ENCODE data around the gene PLA2G2A. TPM values are rescaled to one million over a fixed set of nuclear protein-coding genes. Genes with fewer than 3 reads are reported as not detected.

Gene PLA2G2A
- total and polyA plus RNA-seq, 2 of the 8 experiments (the other 6 are each of a cell fraction or from before 2014, with no cell fraction given) = 0.69 to 3.7 TPM

DNA sequence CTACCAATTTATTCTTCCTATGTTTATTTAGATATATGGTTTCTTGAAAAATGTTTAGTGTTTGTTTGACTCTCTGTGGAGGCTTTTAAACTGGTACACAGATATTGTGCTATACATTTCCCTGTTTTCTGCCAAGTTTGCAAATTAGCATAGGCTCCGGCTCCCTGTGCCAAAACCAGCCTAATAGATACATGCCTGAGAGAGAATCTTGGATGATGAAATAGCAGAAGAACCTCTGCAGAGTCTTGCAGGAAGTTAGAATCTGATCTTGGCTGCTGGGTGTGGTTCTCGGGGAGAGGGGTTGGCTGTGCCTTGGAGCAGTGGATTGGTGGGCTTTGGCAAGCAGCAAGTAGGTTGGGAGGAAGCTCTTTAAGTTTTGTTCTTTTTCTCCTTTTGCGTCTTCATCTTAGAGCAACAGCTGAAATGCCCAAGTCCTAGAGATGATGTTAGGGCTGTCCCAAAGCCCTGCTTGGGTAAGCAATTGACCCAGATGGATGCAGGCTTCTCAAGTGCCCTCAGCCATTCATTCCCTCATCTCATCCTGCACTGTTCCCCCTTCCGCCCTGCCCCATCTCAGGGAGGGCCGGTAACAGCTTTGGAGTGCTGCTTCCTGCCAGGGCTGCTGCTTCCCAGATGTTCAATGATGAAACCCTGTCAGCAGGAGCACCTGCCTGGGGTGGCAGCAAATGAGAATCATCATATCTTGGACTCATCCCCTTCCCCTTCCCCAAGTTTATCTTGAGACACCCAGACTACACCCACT lies 9.3 kb downstream of the PLA2G2A start:
- H3K27me3 ChIP-seq (replicated peaks in 1 of 4; ENCODE audit: control insufficient read depth in 3 of 4, extremely low read depth in 1 of 4, insufficient read depth in 3 of 4, low read length in 3 of 4) = no peaks in the 10 kb centered on the region
- no peak overlapping the region for H3K18ac ChIP-seq (ENCODE audit: extremely low read depth, low read length)
- no peak overlapping the region for H2BK120ac ChIP-seq (replicated peaks; ENCODE audit: low read depth, low read length)
- ChIA-PET CTCF (ENCODE audit: partially characterized antibody) (interaction anchor here (1.3 to 2.1 kb wide), 4 partner anchors 51 to 183 kb away, joined by 4 to 5 read pairs (median 4); partner anchors contain the start of gene OTUD3), POLR2A (ENCODE audit: partially characterized antibody) (no interaction called here)
- no peak overlapping the region for H2BK12ac ChIP-seq (ENCODE audit: low read depth, low read length)
- DNase-seq (ENCODE audit: low read depth in 1 of 2, low spot score in 2 of 2) = no peak
- H3K4me1 ChIP-seq (replicated peaks in 1 of 4; ENCODE audit: control insufficient read depth in 3 of 4, insufficient read depth in 4 of 4, low read length in 3 of 4) = 0 out of 7 replicates have a peak, but pooled peaks cover 0 to 2% (median 0%) of the 10 kb centered on the region in 4 experiments
- H3K9ac ChIP-seq (replicated peaks in 1 of 4; ENCODE audit: extremely low read depth in 1 of 4, low read depth in 3 of 4, low read length in 3 of 4) = no peak overlapping the region
- no peak for FAIRE-seq
- H2BK15ac ChIP-seq (ENCODE audit: low read length) = no peak overlapping the region
- no peak overlapping the region for H3K27ac ChIP-seq (ENCODE audit: low read depth, low read length)
- no peak overlapping the region for H2BK20ac ChIP-seq (ENCODE audit: low read length)
- no peaks in the 10 kb centered on the region for H3K23me2 ChIP-seq (ENCODE audit: low read depth, low read length)
- H4K91ac ChIP-seq (replicated peaks; ENCODE audit: insufficient read length, low read length) = no peak overlapping the region
- H4K20me1 ChIP-seq (replicated peaks in 1 of 2; ENCODE audit: control insufficient read depth in 1 of 2, insufficient read depth in 2 of 2, low read length in 2 of 2) = no peaks in the 10 kb centered on the region
- H3K14ac ChIP-seq (ENCODE audit: insufficient read length) = no peak overlapping the region
- no peaks in the 10 kb centered on the region for H3K79me1 ChIP-seq (ENCODE audit: low read depth, low read length)
- H4K5ac ChIP-seq (ENCODE audit: insufficient read length, low read depth, low read length) = no peak overlapping the region
- H2BK5ac ChIP-seq (ENCODE audit: low read depth, low read length) = no peak overlapping the region
- 80% methylated on average over 5 of the region's 5 CpGs; no CpG with 5 or more reads in 1 of the 2 experiments for WGBS, 2 experiments (ENCODE audit: extremely low coverage in 1 of 2, insufficient coverage in 1 of 2, insufficient read length in 1 of 2, insufficient replicate concordance in 2 of 2, low coverage in 1 of 2, low lambda C conversion rate in 2 of 2, missing lambda C conversion rate in 1 of 2)
- H4K8ac ChIP-seq (ENCODE audit: extremely low read depth, insufficient read depth, low read length) = no peak overlapping the region
- no peaks in the 10 kb centered on the region for H3K79me2 ChIP-seq (ENCODE audit: control insufficient read depth in 1 of 2, insufficient read depth in 2 of 2, low read length in 2 of 2)
- H3K23ac ChIP-seq (ENCODE audit: insufficient read length) = no peak overlapping the region
- no peak overlapping the region for H2AK5ac ChIP-seq (ENCODE audit: low read depth, low read length)
- no peak overlapping the region for H3K56ac ChIP-seq (replicated peaks; ENCODE audit: insufficient read length, low read depth, low read length)
- no peaks in the 10 kb centered on the region for H3K9me3 ChIP-seq (ENCODE audit: insufficient read depth in 2 of 2, low read depth in 1 of 2, low read length in 1 of 2)
- no peak overlapping the region for H3K4me3 ChIP-seq (ENCODE audit: extremely low read depth in 1 of 4, insufficient read depth in 2 of 4, low read depth in 3 of 4, low read length in 4 of 4)
- no peaks in the 10 kb centered on the region for H3K36me3 ChIP-seq (ENCODE audit: control insufficient read depth in 2 of 4, insufficient read depth in 4 of 4, low read length in 3 of 4)
- peak overlapping the region; percentile 65; the same call in 1 of the 2 replicates for H2AFZ ChIP-seq (ENCODE audit: low read length)
- no peak overlapping the region for H3K4ac ChIP-seq (replicated peaks; ENCODE audit: insufficient read length, low read depth, low read length)
- H3K4me2 ChIP-seq (ENCODE audit: insufficient read depth in 1 of 2, low read depth in 2 of 2, low read length in 2 of 2) = no peak overlapping the region
- no peak for TF ChIP-seq TEAD4 (IDR thresholded peaks at IDR 0.05; ENCODE audit: low read depth, low read length)
- no peak for TF ChIP-seq EZH2 (IDR thresholded peaks at IDR 0.05; ENCODE audit: low read depth, low read length, severe bottlenecking)
- TF ChIP-seq CREB1 (IDR thresholded peaks at IDR 0.05) = no peak
- TF ChIP-seq KDM4A (IDR thresholded peaks at IDR 0.05; ENCODE audit: low read depth, low read length, severe bottlenecking) = no peak
- TF ChIP-seq, protein P1, sequence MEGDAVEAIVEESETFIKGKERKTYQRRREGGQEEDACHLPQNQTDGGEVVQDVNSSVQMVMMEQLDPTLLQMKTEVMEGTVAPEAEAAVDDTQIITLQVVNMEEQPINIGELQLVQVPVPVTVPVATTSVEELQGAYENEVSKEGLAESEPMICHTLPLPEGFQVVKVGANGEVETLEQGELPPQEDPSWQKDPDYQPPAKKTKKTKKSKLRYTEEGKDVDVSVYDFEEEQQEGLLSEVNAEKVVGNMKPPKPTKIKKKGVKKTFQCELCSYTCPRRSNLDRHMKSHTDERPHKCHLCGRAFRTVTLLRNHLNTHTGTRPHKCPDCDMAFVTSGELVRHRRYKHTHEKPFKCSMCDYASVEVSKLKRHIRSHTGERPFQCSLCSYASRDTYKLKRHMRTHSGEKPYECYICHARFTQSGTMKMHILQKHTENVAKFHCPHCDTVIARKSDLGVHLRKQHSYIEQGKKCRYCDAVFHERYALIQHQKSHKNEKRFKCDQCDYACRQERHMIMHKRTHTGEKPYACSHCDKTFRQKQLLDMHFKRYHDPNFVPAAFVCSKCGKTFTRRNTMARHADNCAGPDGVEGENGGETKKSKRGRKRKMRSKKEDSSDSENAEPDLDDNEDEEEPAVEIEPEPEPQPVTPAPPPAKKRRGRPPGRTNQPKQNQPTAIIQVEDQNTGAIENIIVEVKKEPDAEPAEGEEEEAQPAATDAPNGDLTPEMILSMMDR (IDR thresholded peaks at IDR 0.05; ENCODE audit: control extremely low read depth in 1 of 3, insufficient read depth in 1 of 3, low read depth in 1 of 3, low read length in 3 of 3) = no peak
- no peak for TF ChIP-seq EP300 (IDR thresholded peaks at IDR 0.05; ENCODE audit: borderline replicate concordance in 1 of 2, low read depth in 2 of 2, low read length in 2 of 2)
- TF ChIP-seq POU5F1 (IDR thresholded peaks at IDR 0.05; ENCODE audit: low read depth, low read length) = no peak
- no peak for TF ChIP-seq SIN3A (conservative IDR thresholded peaks at IDR 0.05 in 1 of 2, IDR thresholded peaks at IDR 0.05 in 1 of 2; ENCODE audit: low read depth in 1 of 2, low read length in 2 of 2)
- TF ChIP-seq SAP30 (IDR thresholded peaks at IDR 0.05; ENCODE audit: insufficient read depth, insufficient replicate concordance, low read length) = no peak
